Activated T-helper 1 cell treated with anti-CD3 and anti-CD28 coated beads, Interleukin-12 subunit alpha, Interleukin-12 subunit beta, Interleukin-2, Interleukin-4 antibody, amounts not matched to agents 30 ng/mL and 10 ng/mL and 1 ng/mL, durations not matched to agents 14 hours and 24 hours and 36 hours (primary cell): ENCODE results near the gene MLLT11. TPM values are rescaled to one million over a fixed set of nuclear protein-coding genes. Genes with fewer than 3 reads are reported as not detected.

Source experiments
- DNase-seq: peaks from one replicate; pipeline ENCODE4 v3.0.0; 2021; ENCODE audit warnings: low spot score
- H3K27ac Mint-ChIP-seq: one replicate; pipeline ENCODE4 v1.8.0; 2021; ENCODE audit warnings: mild to moderate bottlenecking, mixed read lengths
- H3K27me3 Mint-ChIP-seq: one replicate; pipeline ENCODE4 v1.8.0; 2022; ENCODE audit warnings: mild to moderate bottlenecking, moderate library complexity, mixed read lengths; ENCODE audit not compliant: insufficient read depth
- H3K36me3 Mint-ChIP-seq: one replicate; pipeline ENCODE4 v1.8.0; 2021; ENCODE audit warnings: low read depth, mixed read lengths
- H3K4me1 Mint-ChIP-seq: one replicate; pipeline ENCODE4 v1.8.0; 2021; ENCODE audit warnings: low read depth, mixed read lengths
- H3K4me3 Mint-ChIP-seq: one replicate; pipeline ENCODE4 v1.8.0; 2021; ENCODE audit warnings: mild to moderate bottlenecking, moderate library complexity, mixed read lengths
- H3K9me3 Mint-ChIP-seq: one replicate; pipeline ENCODE4 v1.8.0; 2021; ENCODE audit warnings: mixed read lengths
- intact Hi-C: fragments of 100-400 bp; cut with micrococcal nuclease; formaldehyde crosslinking; loops from one replicate; pipeline ENCODE4 v1.15.1; 2024
- total RNA-seq: library from RNA; stranded (reverse); gene quantifications from 2 replicates; pipeline ENCODE4 v1.2.3, GENCODE V29; 2022

MLLT11 gene
- total RNA-seq, 1 donor from 2014 or later, result 3.7 TPM

DNA sequence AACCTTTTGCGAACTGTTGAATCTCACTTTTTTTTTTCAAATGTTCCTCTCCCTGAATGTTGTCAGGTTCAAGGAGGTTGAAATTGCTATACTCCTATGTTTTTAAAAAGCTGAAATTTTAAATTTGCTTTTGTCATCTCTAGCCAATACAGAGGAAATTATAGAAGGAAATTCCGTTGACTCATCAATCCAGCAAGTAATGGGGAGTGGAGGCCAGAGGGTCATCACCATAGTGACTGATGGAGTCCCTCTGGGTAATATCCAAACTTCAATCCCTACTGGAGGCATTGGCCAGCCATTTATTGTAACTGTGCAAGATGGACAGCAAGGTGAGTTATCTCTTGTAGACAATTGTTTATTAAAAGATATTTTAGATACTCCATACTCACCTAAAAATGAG, 46.7 kb downstream of the MLLT11 start:
- no peak overlapping the region for H3K27ac Mint-ChIP-seq
- intact Hi-C loops, result no loop called here
- no peaks in the 10 kb centered on the region for H3K4me1 Mint-ChIP-seq
- H3K27me3 Mint-ChIP-seq, result no peaks in the 10 kb centered on the region
- H3K9me3 Mint-ChIP-seq, result no peaks in the 10 kb centered on the region
- H3K4me3 Mint-ChIP-seq, result no peak overlapping the region
- no peak for DNase-seq
- H3K36me3 Mint-ChIP-seq, result peaks cover 3% of the 10 kb centered on the region

DNA sequence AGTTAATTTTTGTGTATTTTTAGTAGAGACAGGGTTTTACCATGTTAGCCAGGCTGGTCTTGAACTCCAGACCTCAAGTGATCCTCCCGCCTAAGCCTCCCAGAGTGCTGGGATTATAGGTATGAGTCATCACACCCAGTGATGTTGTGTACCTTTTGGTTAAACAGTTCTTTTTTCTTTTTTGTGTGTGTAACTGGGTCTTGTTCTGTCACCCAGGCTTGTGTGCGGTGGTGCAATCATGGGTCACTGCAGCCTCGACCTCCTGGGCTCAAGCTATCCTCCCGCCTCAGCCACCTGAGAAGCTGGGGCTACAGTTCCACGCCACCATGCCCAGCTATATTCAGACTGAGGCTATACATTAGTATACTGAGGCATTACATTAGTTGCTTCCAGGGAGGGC, 48.1 kb downstream of the MLLT11 start:
- Mint-ChIP-seq H3K4me1 (no peaks in the 10 kb centered on the region), H3K36me3 (peaks cover 3% of the 10 kb centered on the region), H3K27ac (no peak overlapping the region), H3K9me3 (no peaks in the 10 kb centered on the region), H3K27me3 (no peaks in the 10 kb centered on the region), H3K4me3 (no peak overlapping the region)
- intact Hi-C loops, result no loop called here
- no peak for DNase-seq

- Mint-ChIP-seq H3K27ac (no peak overlapping the region), H3K36me3 (peaks cover 5% of the 10 kb centered on the region), H3K27me3 (no peaks in the 10 kb centered on the region), H3K9me3 (no peaks in the 10 kb centered on the region), H3K4me3 (no peak overlapping the region), H3K4me1 (no peaks in the 10 kb centered on the region)
- no peak for DNase-seq
- intact Hi-C loops, result no loop called here
These were observed 53.7 kb downstream of the MLLT11 start for GRCh38 chr1:151113877-151114276.

Other genes with a start within 250 kb of the MLLT11 start
- 32.4 and 32.5 TPM in 2 replicates for gene ARNT, start 183.8 kb upstream of the MLLT11 start, total RNA-seq
- not detected in 2 replicates for gene CTXND2, start 173.3 kb upstream of the MLLT11 start, total RNA-seq
- 60.6 and 63.7 TPM in 2 replicates for gene SETDB1, start 134.0 kb upstream of the MLLT11 start, total RNA-seq
- gene CERS2, start 85.6 kb upstream of the MLLT11 start, total RNA-seq, result 188 and 191 TPM in 2 replicates
- gene ANXA9, start 78.1 kb upstream of the MLLT11 start, total RNA-seq, result not detected in 2 replicates
- 12.0 and 13.4 TPM in 2 replicates for gene MINDY1, start 53.5 kb upstream of the MLLT11 start, total RNA-seq
- gene PRUNE1, start 51.9 kb upstream of the MLLT11 start, total RNA-seq, result 15.0 and 15.4 TPM in 2 replicates
- gene BNIPL, start 23.8 kb upstream of the MLLT11 start, total RNA-seq, result 0.70 and 0.73 TPM in 2 replicates
- 1.6 and 1.7 TPM in 2 replicates for gene C1orf56, start 12.6 kb upstream of the MLLT11 start, total RNA-seq
- gene CDC42SE1, start 775 bp upstream of the MLLT11 start, total RNA-seq, result 216 and 219 TPM in 2 replicates
- gene GABPB2, start 10.4 kb downstream of the MLLT11 start, total RNA-seq, result 19.4 and 21.5 TPM in 2 replicates
- 3.6 and 4.3 TPM in 2 replicates for gene SEMA6C, start 86.2 kb downstream of the MLLT11 start, total RNA-seq
- 38.0 and 38.5 TPM in 2 replicates for gene TNFAIP8L2, start 96.3 kb downstream of the MLLT11 start, total RNA-seq
- gene LYSMD1, start 105.5 kb downstream of the MLLT11 start, total RNA-seq, result 4.0 and 5.0 TPM in 2 replicates
- 111 and 117 TPM in 2 replicates for gene SCNM1, start 105.7 kb downstream of the MLLT11 start, total RNA-seq
- 2.6 and 2.9 TPM in 2 replicates for gene TMOD4, start 115.6 kb downstream of the MLLT11 start, total RNA-seq
- 90.0 and 96.4 TPM in 2 replicates for gene VPS72, start 129.8 kb downstream of the MLLT11 start, total RNA-seq
- 98.9 and 101 TPM in 2 replicates for gene PIP5K1A, start 138.2 kb downstream of the MLLT11 start, total RNA-seq
- 276 and 285 TPM in 2 replicates for gene PSMD4, start 194.3 kb downstream of the MLLT11 start, total RNA-seq
- 26.9 and 27.3 TPM in 2 replicates for gene ZNF687, start 221.9 kb downstream of the MLLT11 start, total RNA-seq